ENCODE results near the gene RFX4. TPM values are rescaled to one million over a fixed set of nuclear protein-coding genes. Genes with fewer than 3 reads are reported as not detected.

The RFX4 gene
- total and polyA plus RNA-seq, 9 of the 15 experiments (the other 6 are each of a cell fraction or from before 2014, with no cell fraction given), result not detected

DNA sequence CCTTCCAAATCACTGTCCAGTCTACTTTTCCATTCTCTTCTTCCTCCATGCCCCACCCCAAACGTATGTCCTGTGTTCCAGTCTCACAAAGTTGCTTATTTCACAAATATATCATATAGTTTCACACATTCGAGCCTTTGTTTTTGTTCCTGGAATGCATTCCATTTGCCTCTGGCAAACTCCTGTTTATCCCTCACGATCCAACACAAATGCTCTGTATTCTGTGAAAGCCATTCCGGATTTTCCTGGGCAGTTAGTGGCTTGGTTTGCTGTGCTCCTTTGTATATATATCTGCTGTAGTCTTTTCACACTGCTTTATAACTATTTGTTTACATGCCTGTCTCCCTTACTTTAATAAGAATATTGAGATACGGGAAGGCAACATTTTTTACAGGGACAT lies 200.7 kb downstream of the RFX4 start:
- Histone ChIP-seq H3K4me2 (ENCODE audit: insufficient read depth, low read length) (no peak overlapping the region), H3K36me3 (ENCODE audit: control insufficient read depth, insufficient read depth, low read length) (peaks cover 14% of the 10 kb centered on the region; the same call in 1 of the 3 replicates), H4K20me1 (replicated peaks; ENCODE audit: control insufficient read depth, insufficient read depth, low read length) (no peaks in the 10 kb centered on the region), H3K79me2 (ENCODE audit: control insufficient read depth, insufficient read depth, low read length) (peaks cover 12% of the 10 kb centered on the region; the same call in 2 of the 3 replicates), H3K27ac (ENCODE audit: extremely low read depth, low read depth, low read length) (no peak overlapping the region), H3K4me3 (no peak overlapping the region), H3K9me1 (ENCODE audit: control insufficient read depth, insufficient read depth, low read length) (no peaks in the 10 kb centered on the region), H2AFZ (ENCODE audit: low read depth, low read length) (no peak overlapping the region), H3K27me3 (ENCODE audit: control insufficient read depth in 2 of 2, insufficient read depth in 2 of 2, low read length in 2 of 2) (no peaks in the 10 kb centered on the region), H3K9ac (ENCODE audit: insufficient read depth in 1 of 2, low read depth in 2 of 2, low read length in 2 of 2) (no peak overlapping the region), H3K4me1 (replicated peaks in 1 of 2; ENCODE audit: control insufficient read depth in 2 of 2, insufficient read depth in 2 of 2, low read length in 2 of 2) (peaks cover 3 to 11% of the 10 kb centered on the region in 2 experiments; a peak in 2 of 5 replicates), H3K9me3 (replicated peaks; ENCODE audit: control insufficient read depth, insufficient read depth, low read depth, low read length) (no peaks in the 10 kb centered on the region)
- WGBS (ENCODE audit: insufficient coverage, low coverage, missing lambda C conversion rate), result 70% methylated on average over 5 of the region's 5 CpGs
- no peak for ATAC-seq
- FAIRE-seq, result no peak
- BruUV-seq (replicated peaks), result no TSS peak
- ChIA-PET CTCF (ENCODE audit: low intra/inter-chr PET ratio) (no interaction called here), POLR2A (interaction anchor here (1.0 to 1.5 kb wide), 2 partner anchors 9 to 17 kb away, joined by 3 read pairs; partner anchors contain the start of gene RIC8B)
- intact Hi-C loops (cut with micrococcal nuclease) (no loop called here), in situ Hi-C loops (cut with MboI) (no loop called here)
- no peak for DNase-seq (ENCODE audit: extremely low read depth in 1 of 4, low spot score in 3 of 4)
- TF ChIP-seq PURB (CRISPR knock-in tag; IDR thresholded peaks at IDR 0.05; ENCODE audit: low read depth) (no peak), MTA1 (IDR thresholded peaks at IDR 0.05; ENCODE audit: borderline replicate concordance) (no peak), SREBF2 (CRISPR knock-in tag; IDR thresholded peaks at IDR 0.05) (no peak), HIVEP1 (CRISPR knock-in tag; IDR thresholded peaks at IDR 0.05) (no peak), ZNF263 (CRISPR knock-in tag; IDR thresholded peaks at IDR 0.05; ENCODE audit: borderline replicate concordance) (no peak), NFRKB (IDR thresholded peaks at IDR 0.05; ENCODE audit: low read depth) (no peak), MAFG (tag; conservative IDR thresholded peaks at IDR 0.05) (no peak), PTBP1 (IDR thresholded peaks at IDR 0.05; ENCODE audit: low read depth, low read length) (no peak), KLF10 (CRISPR knock-in tag; IDR thresholded peaks at IDR 0.05) (no peak), XRCC5 (IDR thresholded peaks at IDR 0.05; ENCODE audit: low read depth, low read length) (no peak), KLF16 (IDR thresholded peaks at IDR 0.05) (no peak)
- TF ChIP-seq, protein P1, sequence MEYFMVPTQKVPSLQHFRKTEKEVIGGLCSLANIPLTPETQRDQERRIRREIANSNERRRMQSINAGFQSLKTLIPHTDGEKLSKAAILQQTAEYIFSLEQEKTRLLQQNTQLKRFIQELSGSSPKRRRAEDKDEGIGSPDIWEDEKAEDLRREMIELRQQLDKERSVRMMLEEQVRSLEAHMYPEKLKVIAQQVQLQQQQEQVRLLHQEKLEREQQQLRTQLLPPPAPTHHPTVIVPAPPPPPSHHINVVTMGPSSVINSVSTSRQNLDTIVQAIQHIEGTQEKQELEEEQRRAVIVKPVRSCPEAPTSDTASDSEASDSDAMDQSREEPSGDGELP (CRISPR knock-in tag; IDR thresholded peaks at IDR 0.05; ENCODE audit: borderline replicate concordance), result no peak
